HG03575 (cell line): ENCODE data around the gene SYT11.
"Not testable (repeated sequence)": the region's sequence is repeated elsewhere in the genome, so short reads cannot be mapped to it uniquely, and the experiment has no call there.

Source experiments
- ATAC-seq: cut with Tn5 transposase; IDR thresholded peaks from one replicate; pipeline ENCODE4 v1.9.1; 2021; ENCODE audit not compliant: unreplicated experiment, insufficient number of reproducible peaks, low FRiP score; ENCODE audit errors: extremely low read depth

SYT11 gene

DNA sequence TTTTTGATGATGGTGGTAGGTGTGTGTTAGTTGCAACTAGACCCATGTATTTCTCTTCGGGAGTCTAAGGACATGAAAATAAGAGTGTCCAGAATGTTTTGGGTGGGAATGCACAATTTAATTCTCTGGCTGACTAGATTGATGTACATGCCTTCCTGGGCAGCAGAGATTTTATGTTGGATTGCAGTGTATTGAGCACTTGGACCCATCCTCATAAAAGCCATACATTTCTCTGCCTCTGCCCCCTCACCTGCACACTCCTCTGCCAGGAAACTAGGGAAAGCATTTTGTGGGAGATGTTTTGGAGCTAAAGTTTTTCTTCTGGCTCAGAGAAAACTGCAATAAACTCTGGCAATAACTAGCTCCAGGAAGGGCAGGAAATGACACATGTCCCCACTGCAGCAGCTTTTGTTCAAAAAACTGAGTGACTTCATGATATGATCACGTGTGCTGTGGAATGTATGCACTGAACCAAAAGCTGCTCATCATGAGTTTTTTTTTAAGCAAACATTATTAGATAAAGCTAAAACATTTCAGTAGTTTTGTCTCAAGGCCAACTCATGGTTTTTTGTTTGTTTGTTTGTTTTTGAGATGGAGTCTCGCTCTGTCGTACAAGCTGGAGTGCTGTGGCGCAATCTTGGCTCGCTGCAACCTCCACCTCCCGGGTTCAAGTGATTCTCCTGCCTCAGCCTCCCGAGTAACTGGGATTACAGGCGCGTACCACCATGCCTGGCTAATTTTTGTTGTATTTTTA is 34.2 kb downstream of the SYT11 start:
- no peak for ATAC-seq

GRCh38 chr1:155895617-155896016 is 36.2 kb downstream of the SYT11 start:
- not testable (repeated sequence) for ATAC-seq

DNA sequence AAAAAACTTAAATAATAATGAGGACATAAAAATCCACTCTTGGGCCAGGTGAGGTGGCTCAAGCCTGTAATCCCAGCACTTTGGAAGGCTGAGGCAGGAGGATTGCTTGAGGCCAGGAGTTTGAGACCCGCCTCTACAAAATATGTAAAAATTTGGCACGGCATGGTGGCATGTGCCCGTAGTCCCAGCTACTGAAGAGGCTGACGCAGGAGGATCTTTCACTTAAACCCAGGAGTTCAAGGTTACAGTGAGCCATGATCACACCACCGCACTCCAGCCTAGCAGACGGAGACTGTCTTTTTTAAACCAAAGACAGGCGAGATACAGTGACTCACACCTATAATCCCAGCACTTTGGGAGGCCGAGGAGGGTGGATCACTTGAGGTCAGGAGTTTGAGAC is 37.1 kb downstream of the SYT11 start:
- not testable (repeated sequence) for ATAC-seq

DNA sequence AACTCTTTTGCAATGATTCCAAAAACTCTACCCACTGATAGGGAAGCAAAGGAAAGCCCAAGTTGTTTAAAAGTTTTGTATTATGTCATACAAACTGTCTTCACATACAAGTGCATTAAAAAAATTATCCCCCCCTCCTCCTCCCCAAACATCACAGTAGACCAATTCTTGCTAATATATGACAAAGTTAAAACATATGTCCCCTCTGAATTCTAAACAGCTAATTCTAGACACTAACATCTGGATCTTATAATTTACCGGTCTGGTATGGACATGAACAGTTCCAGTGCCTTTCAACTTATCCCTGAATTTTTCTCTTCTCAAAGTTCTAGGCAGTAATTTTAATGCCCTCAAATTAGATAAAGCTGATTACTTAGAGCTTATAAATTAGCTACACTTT is 38.4 kb downstream of the SYT11 start:
- no peak for ATAC-seq

DNA sequence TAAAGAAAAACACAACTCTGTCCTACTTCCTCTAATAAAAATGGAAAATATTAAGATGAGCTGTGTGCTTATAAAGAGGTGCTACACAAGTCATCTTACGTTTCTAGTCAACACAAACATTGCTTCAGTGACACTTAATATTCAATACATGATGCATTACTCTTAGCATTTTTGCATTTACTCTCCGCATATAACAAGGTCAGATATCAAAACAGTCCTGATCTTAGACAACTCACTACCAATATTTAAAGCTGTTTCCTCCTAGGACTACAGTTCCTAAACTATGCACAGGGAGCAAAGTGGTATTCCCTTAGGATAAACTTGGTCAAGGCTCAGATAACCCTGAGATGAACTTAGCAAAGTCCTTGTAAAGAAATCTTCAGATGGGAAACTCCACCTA is 39.5 kb downstream of the SYT11 start:
- ATAC-seq, result no peak

DNA sequence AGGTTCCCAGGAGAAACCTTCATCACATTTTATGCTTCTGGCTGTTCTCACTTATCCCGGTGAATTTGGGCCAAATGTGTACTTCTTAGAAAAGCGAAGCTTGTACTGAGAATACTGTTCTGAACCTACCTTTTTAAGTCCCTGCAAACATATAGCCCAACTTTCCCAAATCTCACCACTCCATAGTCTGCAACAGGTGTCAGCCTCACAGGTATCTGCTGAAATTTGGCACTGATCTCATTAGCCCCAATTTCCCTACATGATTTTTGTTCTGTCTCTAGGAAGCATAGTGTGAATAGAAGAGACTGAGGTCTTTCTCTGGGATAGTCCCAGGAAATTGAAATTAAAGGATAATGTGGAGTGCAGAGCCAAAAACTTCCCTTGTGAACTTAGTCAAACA is 40.3 kb downstream of the SYT11 start:
- no peak for ATAC-seq

DNA sequence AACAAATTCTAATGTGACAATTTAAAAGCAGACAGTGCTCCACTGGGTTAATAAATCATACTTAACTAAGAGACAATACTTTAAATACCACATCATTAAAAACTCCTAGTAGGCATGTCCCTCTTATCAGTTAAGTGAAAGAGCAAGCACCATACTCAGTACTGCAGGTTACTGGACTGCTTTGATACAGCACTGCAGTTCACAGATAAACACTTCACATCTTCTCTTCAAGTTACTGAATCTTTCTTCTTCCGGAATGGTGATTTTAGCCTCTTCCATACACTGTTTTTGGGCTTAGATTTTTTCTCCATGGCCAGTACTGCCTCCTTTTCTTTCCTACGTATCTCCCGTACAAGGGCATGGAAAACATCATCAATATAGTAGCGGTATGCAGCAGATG is 40.8 kb downstream of the SYT11 start:
- ATAC-seq, result no peak

GRCh38 chr1:155904261-155904660 is 44.9 kb downstream of the SYT11 start:
- no peak for ATAC-seq

DNA sequence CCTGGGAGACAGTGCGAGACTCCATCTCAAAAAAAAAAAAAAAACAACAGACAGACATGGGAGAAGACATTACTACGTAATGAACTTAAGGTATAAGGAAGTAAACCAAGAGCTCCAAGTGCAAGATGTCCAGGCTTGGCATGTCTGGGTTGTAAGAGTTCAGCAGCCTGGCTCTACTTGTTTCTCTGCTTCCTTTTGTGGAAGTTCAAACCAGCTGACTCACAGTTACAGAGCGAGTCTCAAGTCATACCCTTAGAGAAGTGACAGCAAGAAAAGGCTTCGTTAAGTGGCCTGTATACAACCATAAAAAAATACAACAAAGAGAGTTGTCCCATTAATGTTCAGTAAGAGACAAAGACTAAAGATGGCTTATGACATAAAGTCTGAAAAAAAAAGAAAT is 50.5 kb downstream of the SYT11 start:
- no peak for ATAC-seq

- ATAC-seq, result no peak
These were observed 51.3 kb downstream of the SYT11 start for GRCh38 chr1:155910621-155911121.

DNA sequence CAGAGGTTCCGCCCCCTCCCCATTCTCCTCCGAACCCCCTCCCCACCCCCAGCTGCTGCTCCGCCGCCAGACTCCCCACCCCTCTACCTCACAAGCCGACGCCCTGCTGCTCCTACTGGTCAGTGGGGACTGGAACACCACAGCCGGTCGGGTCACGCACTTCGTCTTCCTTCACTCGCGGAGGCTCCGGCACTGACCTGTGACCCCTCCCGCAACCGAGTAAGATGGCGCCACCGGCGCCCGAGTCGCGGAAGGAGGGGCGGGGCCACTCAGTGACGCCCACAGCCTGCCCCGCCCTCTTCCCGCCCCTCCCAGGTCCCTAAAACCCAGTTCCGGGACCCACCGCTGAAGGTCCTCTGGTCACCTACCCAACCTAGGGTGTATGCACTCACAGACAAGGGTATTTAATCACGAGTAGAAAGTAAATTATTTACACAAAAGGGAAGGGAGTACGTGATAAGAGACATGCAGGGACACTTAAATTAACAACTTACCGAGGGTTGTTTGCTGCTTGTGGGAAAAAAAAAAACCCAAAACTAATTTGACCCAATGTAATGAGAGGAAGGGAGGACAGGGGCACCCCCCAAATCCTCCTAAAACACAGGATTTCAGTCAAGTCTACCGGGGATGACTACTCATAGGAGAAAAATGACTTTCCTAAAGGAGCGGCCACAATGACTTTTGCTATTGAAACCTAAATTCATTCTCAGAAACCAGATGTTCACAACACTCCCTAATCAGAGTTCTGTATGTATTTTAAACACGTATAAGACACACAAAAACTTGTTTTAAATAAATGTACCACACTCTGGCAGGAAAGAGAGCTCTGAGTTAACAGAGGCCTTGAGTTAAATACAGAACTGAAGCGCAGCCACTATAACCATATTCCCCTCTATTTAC is 52.0 kb downstream of the SYT11 start, which contains the start of gene RIT1:
Gene RIT1, minus strand, starts transcription at position 194 of the 900 bp plus-strand sequence. CDS start 588 bp downstream, outside the sequence.
- no peak for ATAC-seq

DNA sequence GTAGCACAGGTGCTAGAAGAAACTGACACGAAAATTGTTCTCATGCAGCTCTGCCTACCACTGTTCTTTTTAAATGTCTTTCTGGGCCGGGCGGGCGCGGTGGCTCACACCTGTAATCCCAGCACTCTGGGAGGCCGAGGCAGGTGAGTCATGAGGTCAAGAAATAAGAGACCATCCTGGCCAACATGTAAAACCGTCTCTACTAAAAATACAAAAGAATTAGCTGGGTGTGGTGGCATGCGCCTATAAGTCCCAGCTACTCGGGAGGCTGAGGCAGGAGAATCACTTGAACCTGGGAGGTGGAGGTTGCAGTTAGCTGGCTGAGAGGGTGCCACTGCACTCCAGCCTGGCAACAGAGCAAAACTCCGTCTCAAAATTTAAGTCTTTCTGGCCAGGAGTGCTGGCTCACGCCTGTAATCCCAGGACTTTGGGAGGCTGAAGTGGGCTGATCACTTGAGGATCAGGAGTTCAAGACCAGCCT is 52.7 kb downstream of the SYT11 start:
- ATAC-seq, result no peak

DNA sequence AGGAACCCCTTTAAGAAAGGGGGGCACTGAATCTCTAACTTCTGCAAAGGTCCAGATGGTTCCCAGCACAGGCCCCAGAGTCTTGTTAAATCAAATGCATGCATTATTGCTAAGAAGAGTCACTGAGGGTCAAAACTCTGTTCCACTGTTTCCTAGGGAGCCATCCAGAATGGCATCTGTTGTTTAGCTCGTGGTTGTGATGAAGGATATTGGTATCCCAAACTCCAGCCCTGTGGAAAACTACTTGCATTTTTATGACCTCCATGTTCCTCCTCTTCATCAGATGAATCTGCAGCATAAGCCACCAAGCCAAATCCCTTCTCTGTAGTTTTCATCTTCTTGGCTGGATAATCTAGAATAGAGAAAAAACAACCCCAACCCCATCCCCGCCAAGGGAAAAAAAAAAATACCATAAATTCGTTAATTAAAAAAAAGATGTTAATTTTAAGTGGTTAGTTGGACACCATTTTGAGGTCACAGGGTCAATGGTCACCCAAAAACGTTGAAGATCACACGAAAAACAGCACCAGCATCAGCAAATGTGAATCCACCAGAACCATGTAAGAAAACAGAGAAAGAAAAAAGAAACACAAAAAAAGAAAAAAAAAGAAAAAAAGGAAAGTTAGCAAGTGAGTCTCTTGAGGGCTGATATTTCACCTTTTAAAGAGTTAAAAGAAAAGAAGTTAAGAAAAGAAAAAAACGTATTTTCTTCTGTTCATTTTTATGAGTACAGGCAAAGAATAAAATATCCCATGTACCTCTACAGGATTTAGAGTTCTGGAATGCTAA is 54.8 kb downstream of the SYT11 start:
- ATAC-seq, result no peak

- ATAC-seq, result no peak
These were observed 59.3 kb downstream of the SYT11 start for GRCh38 chr1:155918660-155919059.

DNA sequence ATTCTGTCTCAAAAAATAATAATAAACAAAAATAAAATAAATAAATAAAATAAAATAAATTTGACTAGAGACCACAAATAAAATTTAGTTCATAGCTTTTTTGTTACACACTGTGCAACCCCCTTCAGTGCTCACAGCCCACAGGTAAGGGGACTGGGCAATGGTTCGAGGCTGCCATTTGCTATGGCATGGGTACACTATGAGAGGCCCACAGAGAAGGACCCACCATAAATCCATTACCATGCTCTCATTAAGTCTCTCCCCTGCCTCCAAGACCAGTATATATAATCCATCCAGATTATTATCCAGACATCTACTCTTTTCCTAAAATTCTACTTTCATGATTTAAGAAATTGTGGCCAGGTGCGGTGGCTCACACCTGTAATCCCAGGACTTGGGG is 60.4 kb downstream of the SYT11 start:
- ATAC-seq, result no peak

DNA sequence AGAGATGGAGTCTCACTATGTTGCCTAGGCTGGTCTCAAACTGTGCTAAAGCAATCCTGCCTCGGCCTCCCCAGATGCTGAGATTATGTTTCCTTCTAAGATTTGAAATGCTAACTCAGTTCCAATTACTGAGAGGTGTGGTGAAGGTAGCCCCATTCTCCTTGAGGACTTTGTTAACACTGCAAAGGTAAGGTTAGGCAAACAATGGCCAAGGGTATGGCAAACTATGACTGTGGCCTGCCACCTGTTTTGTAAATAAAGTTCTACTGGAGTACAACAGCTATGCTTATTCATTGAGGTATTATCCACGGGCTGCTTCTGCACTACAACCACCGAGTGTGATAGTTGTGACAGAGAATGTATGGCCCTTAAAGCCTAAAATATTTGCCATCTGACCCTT is 61.4 kb downstream of the SYT11 start:
- no peak for ATAC-seq

- no peak for ATAC-seq
These were observed 66.1 kb downstream of the SYT11 start for GRCh38 chr1:155925506-155925905.

DNA sequence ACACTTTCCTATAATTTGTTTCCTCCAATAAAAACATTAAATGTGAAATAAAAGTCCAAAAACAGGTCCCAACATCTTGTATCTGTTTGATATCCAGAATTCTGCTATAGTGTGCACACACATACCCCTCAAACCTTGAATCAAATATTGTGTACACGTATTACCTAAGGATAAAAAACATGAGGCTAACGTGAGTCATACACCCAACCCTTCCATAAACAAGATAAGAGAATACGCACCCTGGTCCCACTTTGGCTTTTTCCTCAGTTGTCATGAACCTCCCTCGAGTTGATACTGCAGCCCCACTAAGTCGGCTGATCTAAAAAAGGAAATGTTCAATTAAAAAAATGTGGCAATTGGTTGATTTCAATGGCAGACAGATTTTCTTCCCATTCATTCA is 69.7 kb downstream of the SYT11 start:
- ATAC-seq, result no peak

DNA sequence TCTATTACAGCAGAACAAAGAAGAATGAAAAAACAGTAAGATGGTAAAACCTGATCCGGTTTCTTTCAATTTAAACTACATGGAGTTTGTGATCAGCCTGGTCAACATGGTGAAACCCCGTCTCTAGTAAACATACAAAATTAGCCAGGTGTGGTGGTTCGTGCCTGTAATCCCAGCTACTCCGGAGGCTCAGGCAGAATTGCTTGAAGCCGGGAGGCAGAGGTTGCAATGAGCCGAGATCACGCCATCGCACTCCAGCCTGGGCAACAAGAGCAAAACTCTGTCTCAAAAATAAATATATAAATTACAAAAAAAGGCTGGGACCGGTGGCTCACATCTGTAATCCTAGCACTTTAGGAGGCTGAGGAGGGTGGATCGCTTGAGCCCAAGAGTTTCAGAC is 71.4 kb downstream of the SYT11 start:
- not testable (repeated sequence) for ATAC-seq
